HUES6 (cell line): ENCODE data around the gene NEDD4.
"Not testable (repeated sequence)": the region's sequence is repeated elsewhere in the genome, so short reads cannot be mapped to it uniquely, and the experiment has no call there.

ENCODE experiments used
- H3K27ac ChIP-seq: 2 replicates; pipeline ENCODE4 v1.7.0; 2013; ENCODE audit warnings: low read depth, mild to moderate bottlenecking, low read length, inconsistent platforms
- H3K27me3 ChIP-seq: 2 replicates; pipeline ENCODE4 v1.6.1; 2013; ENCODE audit warnings: low read length; ENCODE audit not compliant: control insufficient read depth, insufficient read depth
- H3K36me3 ChIP-seq: 2 replicates; pipeline ENCODE4 v1.6.1; 2013; ENCODE audit warnings: low read length; ENCODE audit not compliant: control insufficient read depth, insufficient read depth
- H3K4me1 ChIP-seq: 2 replicates; pipeline ENCODE4 v1.6.1; 2013; ENCODE audit warnings: low read length; ENCODE audit not compliant: control insufficient read depth, insufficient read depth
- H3K4me3 ChIP-seq: 2 replicates; pipeline ENCODE4 v1.5.1; 2013; ENCODE audit warnings: low read depth, low read length
- H3K9ac ChIP-seq: one replicate; pipeline ENCODE4 v1.6.1; 2013; ENCODE audit warnings: mild to moderate bottlenecking, low read length
- H3K9me3 ChIP-seq: 2 replicates; pipeline ENCODE4 v1.6.1; 2013; ENCODE audit warnings: low read depth, low read length; ENCODE audit not compliant: control insufficient read depth, insufficient read depth

Gene NEDD4

DNA sequence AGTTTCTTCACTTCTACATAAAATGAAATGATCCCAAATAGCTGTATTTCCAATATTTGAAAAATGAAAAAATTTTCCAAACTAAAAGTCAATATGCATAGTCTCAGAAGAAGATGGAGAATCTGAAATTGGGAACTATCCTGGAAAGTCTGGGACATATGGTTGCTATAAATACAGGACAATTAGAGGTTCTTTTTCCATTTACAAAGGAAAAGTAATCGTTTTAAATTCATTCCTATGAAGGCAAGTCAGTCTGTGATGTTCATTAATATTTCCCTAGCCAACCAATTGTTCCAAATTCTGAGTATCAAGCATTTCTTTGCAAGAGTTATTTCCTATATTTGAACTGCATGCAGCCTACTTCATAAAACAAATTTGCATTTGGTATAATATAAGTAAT lies 102.2 kb downstream of the NEDD4 start:
- H3K27ac ChIP-seq = no peak overlapping the region
- H3K36me3 ChIP-seq = no peaks in the 10 kb centered on the region
- no peak overlapping the region for H3K9ac ChIP-seq
- H3K4me3 ChIP-seq = no peak overlapping the region
- no peaks in the 10 kb centered on the region for H3K27me3 ChIP-seq
- H3K9me3 ChIP-seq = 0 out of 2 replicates have a peak, but pooled peaks cover 8% of the 10 kb centered on the region
- H3K4me1 ChIP-seq = peaks cover 4% of the 10 kb centered on the region; the same call in 1 of the 2 replicates

DNA sequence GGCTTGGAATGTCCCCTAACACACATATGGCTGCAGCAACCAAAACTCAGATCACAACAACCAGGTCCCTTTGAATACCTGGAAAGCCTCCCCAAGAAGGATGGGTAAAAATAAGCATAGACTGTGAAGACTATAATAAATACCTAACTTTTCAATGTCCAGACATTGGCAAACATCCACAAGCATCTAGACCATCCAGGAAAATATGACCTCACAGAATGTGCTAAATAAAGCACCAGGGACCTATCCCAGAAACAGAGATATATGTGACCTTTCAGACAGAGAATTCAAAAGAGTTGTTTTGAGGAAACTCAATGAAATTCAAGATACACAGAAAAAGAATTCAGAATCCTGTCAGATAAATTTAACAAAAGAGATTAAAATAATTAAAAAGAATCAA lies 109.2 kb downstream of the NEDD4 start:
- Histone ChIP-seq H3K4me3 (no peak overlapping the region), H3K9me3 (0 out of 2 replicates have a peak, but pooled peaks cover 8% of the 10 kb centered on the region), H3K27ac (no peak overlapping the region), H3K36me3 (no peaks in the 10 kb centered on the region), H3K4me1 (no peaks in the 10 kb centered on the region), H3K27me3 (no peaks in the 10 kb centered on the region), H3K9ac (no peak overlapping the region)

DNA sequence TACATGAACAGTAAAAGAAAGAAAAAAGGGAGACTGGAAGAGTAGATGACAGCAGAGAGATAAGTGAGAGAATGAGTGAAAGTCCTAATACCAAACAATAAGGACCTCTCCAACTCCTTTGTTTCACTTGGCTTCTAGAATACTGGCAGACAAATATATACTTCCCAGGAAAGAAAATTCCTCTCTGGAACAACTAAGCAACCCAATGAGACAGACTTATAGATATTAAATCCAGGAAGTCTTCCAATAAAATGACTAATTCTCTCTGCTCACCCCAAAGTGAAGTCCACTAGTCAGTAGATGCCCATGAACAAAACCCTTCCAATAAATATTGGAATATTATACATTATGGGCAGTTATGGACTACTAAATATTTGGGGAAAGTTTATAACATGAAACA lies 114.2 kb downstream of the NEDD4 start:
- H3K4me1 ChIP-seq = no peaks in the 10 kb centered on the region
- H3K27me3 ChIP-seq = no peaks in the 10 kb centered on the region
- no peak overlapping the region for H3K9ac ChIP-seq
- no peak overlapping the region for H3K27ac ChIP-seq
- H3K36me3 ChIP-seq = no peaks in the 10 kb centered on the region
- H3K4me3 ChIP-seq = no peak overlapping the region
- no peaks in the 10 kb centered on the region for H3K9me3 ChIP-seq

DNA sequence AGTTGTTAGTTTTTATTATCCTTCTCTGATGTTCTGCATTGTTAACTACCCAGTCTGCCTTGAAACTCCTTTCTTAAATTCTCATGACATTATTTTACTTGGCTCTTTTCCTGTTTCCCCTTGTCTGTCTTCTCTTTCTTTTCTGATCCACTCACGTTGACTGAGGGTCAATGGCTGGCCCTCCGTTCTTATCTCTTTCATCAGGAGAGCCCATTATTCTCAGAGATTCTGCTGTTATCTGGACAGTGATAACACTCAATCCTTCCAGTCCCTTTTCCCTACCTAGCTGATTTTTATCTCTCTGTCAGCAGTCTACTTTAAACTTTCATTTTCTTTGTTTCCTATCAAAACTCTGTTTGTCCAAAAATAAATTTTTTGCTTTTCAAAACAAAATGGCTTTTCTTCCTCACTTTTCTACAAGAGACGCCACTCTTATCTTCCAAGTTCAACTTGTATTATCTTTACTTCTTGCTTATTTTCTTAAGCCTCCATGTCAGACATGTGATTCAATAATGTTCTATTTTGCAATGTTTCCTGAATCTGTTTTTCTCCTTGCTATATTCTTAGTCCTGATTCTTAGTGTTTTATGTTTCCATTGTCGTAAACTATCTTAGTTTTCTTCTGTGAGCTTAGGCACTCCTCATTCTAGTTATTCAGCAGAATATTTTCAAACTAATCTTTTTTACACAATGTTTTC lies 120.2 kb downstream of the NEDD4 start:
- Histone ChIP-seq H3K4me1 (no peaks in the 10 kb centered on the region; the same call in 1 of the 2 replicates), H3K9me3 (no peaks in the 10 kb centered on the region), H3K27ac (no peak overlapping the region), H3K4me3 (no peak overlapping the region), H3K36me3 (no peaks in the 10 kb centered on the region), H3K27me3 (no peaks in the 10 kb centered on the region), H3K9ac (no peak overlapping the region)

DNA sequence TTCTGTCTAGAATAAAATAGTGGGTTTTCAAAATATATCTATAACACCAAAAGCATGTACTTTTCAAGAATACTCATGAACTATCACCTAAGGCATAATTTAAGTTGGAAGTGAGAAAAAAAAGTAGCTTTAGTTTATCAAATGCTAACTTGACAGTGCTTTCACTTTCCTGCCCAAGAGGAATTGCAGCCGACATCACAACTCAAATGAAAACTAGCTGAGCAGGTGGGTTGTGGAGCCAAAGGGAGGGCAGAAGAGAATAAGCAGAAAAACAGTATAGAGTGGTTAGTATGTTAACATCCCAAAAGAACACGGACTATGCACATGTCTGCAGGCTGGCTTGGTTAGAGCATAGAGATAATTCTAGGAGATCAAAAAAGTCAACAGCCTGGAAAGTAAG lies 120.9 kb downstream of the NEDD4 start:
- H3K9me3 ChIP-seq = no peaks in the 10 kb centered on the region
- no peaks in the 10 kb centered on the region; the same call in 1 of the 2 replicates for H3K4me1 ChIP-seq
- H3K27me3 ChIP-seq = no peaks in the 10 kb centered on the region
- H3K27ac ChIP-seq = no peak overlapping the region
- H3K4me3 ChIP-seq = no peak overlapping the region
- H3K36me3 ChIP-seq = no peaks in the 10 kb centered on the region
- H3K9ac ChIP-seq = no peak overlapping the region

DNA sequence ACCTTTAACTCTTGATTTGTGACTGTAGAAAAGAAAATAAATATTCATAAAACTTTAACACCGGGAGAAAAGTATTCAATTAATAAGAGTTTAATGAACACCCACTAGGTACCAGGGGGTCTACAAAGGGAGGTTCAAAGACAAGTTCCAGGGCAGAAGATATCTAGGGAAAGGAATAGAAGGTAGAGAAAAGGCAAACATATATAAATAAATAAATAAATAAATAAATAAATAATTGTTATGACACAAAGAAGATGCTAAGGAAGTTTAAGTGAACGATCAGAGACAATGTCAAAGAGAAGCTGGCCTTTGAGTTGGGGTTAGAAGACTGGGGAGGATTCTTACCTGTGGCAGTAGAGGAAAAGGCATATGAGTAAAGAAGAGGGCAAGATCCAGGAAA lies 123.8 kb downstream of the NEDD4 start:
- H3K27ac ChIP-seq = no peak overlapping the region
- no peak overlapping the region for H3K4me3 ChIP-seq
- H3K36me3 ChIP-seq = no peaks in the 10 kb centered on the region
- no peaks in the 10 kb centered on the region; the same call in 1 of the 2 replicates for H3K4me1 ChIP-seq
- H3K9ac ChIP-seq = no peak overlapping the region
- H3K9me3 ChIP-seq = no peaks in the 10 kb centered on the region
- no peaks in the 10 kb centered on the region for H3K27me3 ChIP-seq

DNA sequence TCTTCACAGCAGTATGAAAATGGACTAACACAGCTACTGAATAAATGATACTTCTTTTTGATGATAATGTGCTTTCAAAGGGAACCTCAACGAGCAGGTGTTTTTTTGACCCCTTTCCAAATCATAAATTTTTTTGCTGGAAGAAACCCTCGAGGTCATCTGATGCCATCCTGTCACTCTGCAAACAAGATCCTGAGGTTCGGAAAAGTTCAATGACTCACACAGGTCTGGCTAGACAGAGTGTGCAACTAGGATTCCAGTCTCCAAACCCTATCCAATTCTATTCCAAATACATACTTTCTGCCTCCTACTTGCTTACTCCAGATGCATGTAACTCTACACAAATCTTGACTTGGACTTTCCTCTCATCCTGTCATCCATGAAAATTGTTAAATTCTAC lies 124.7 kb downstream of the NEDD4 start:
- H3K4me1 ChIP-seq = no peaks in the 10 kb centered on the region; the same call in 1 of the 2 replicates
- H3K27me3 ChIP-seq = no peaks in the 10 kb centered on the region
- no peaks in the 10 kb centered on the region for H3K36me3 ChIP-seq
- no peak overlapping the region for H3K27ac ChIP-seq
- H3K9me3 ChIP-seq = no peaks in the 10 kb centered on the region
- no peak overlapping the region for H3K9ac ChIP-seq
- no peak overlapping the region for H3K4me3 ChIP-seq

DNA sequence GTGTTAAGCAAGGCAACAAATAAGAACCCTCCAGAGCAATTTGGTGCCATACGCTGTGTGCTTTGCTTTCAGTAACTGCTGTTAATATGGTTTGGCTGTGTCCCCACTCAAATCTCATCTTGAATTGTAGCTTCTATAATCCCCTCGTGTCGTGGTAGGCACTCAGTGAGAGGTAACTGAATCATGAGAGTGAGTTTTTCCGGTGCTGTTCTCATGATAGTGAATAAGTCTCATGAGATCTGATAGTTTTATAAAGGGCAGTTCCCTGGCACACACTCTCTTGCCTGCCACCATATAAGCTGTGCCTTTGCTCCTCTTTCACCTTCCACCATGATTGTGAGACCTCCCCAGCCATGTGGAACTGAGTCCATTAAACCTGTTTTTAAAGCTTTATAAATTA lies 125.1 kb downstream of the NEDD4 start:
- H3K4me1 ChIP-seq, H3K27ac ChIP-seq, H3K27me3 ChIP-seq, H3K4me3 ChIP-seq, H3K36me3 ChIP-seq, H3K9ac ChIP-seq, H3K9me3 ChIP-seq: not testable (repeated sequence)

DNA sequence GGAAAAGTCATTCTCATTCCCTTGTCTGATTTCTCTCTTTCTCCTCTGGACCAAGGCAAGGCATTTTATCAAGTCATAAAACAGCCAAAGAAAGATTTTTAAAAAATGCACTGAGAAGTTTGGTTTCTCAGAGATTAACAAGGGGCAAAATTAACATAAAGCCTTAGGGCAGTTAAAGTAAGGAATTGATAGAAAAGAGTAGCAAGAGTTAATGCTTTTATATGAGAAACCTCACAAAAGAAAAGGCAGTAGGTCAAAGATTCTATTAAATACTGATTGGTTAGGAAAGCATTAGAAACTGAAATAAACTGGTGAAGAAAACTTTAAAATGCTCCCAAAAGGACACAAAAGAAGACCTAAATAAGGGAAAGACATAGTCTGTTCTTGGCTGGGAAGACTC lies 129.5 kb downstream of the NEDD4 start:
- Histone ChIP-seq H3K27ac (no peak overlapping the region), H3K36me3 (no peaks in the 10 kb centered on the region), H3K9ac (no peak overlapping the region), H3K4me1 (no peaks in the 10 kb centered on the region), H3K27me3 (no peaks in the 10 kb centered on the region), H3K4me3 (no peak overlapping the region), H3K9me3 (no peaks in the 10 kb centered on the region)

DNA sequence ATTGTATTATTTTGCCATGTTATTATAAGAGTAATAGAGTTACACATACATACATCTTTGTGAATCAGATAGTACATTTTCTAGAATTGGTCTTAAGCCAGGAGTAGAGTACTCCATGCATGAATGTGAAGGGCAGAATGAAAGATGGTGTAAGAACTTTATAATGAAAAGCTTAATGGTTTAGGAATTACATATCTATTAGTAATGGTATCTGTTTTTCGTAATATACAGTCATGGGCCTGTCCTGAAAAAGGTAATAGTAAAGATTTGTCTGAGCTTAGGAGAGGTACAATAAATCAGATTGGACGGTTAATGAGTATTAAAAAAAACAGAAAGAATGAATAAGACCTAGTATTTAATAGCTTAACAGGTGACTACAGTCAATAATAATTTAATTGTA lies 132.3 kb downstream of the NEDD4 start:
- no peak overlapping the region for H3K9ac ChIP-seq
- H3K36me3 ChIP-seq = no peaks in the 10 kb centered on the region
- H3K27ac ChIP-seq = no peak overlapping the region
- no peaks in the 10 kb centered on the region for H3K4me1 ChIP-seq
- no peaks in the 10 kb centered on the region for H3K9me3 ChIP-seq
- no peaks in the 10 kb centered on the region for H3K27me3 ChIP-seq
- no peak overlapping the region for H3K4me3 ChIP-seq

DNA sequence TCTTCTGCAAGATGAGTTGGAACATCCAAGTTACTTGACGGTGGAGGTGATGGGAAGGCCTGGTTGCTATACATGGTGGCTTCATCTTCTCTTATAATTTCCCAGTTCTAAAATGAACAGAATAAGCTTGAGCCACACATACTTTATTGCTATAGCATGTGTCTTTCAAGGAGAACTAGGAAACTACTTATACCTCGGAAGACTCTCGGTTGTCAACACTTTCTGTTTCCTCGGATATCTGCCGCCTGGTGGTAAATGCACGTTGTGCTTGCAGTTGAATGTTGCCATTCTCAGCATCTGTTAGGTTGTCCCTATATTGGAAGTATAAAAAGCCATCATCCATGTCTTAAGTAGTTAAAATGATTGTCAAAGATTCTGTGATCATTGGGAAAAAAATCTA lies 132.9 kb downstream of the NEDD4 start:
- Histone ChIP-seq H3K9ac (no peak overlapping the region), H3K27me3 (no peaks in the 10 kb centered on the region), H3K27ac (no peak overlapping the region), H3K4me1 (no peaks in the 10 kb centered on the region), H3K4me3 (no peak overlapping the region), H3K9me3 (no peaks in the 10 kb centered on the region), H3K36me3 (no peaks in the 10 kb centered on the region)
